Renal cortical epithelial cell (primary cell): ENCODE data around the gene ADCY3. TPM values are rescaled to one million over a fixed set of nuclear protein-coding genes. Genes with fewer than 3 reads are reported as not detected.

Source experiments
- DNase-seq: peaks from one replicate; pipeline ENCODE4 v3.0.0-alpha.2; 2011; ENCODE audit warnings: low read depth
- total RNA-seq: library from RNA; depleted of rRNA; stranded (reverse); fragments of >200 nt; gene quantifications from 2 replicates; pipeline ENCODE4 v1.2.3, GENCODE V29; 2014

ADCY3 gene
- total RNA-seq = 9.2 and 16.5 TPM in 2 replicates

DNA sequence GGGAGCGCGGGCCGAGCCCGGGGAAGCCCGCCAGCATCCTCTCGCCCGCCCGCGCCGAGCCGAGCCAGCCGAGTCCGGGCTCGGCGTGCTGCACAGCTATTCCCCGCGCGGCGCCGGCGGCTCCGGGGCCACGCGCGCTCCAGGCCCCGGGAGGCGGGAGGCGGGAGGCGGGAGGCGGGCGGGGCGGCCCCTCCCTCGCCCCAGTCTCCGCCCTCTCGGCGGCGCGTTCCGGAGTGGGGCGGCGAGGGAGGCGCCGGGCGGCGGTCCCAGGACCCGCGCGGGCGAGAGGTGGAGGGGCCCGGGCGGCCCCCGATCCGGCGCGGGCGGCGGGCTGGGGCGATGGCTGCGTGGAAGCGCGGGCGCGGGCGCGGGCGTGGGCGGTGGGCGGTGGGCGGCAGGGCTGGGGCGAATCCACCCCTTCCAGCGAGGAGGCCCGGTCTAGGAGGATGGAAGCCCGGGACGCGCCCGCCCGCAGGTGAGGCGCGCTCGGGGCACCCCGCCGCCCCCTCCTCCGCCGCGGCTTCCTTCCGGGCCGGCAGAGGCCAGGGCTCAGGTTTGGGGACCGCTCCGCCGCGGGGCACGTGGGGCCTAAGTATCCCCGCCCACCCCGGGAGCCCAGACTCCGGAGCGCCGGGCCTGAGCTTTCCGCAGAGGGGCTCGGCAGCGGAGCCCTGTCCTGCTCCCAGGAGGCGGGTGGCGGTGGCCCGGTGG, at the start of gene ADCY3:
Gene ADCY3, minus strand, starts transcription at position 140 of the 711 bp plus-strand sequence. CDS start 1,250 bp downstream, outside the sequence.
- DNase-seq = no peak

DNA sequence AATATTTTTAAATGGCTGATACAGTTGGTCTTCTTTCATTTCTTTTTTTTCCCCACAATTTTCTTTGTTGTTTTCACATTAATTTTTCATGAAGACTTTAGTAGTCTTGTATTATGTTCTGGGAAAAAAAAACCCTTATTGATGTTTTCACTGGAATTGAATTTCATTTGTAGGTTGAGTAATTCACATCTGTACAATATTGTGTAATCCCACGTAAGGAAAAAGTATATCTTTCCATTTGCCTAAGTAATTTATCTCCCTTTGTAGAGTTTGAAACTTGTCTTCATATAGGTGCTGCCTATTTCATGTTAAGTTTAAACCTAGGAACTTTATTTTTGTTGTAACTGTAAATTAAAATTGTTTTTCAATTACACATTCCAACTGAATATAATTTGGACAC, 49.7 kb upstream of the ADCY3 start:
- DNase-seq = no peak

DNA sequence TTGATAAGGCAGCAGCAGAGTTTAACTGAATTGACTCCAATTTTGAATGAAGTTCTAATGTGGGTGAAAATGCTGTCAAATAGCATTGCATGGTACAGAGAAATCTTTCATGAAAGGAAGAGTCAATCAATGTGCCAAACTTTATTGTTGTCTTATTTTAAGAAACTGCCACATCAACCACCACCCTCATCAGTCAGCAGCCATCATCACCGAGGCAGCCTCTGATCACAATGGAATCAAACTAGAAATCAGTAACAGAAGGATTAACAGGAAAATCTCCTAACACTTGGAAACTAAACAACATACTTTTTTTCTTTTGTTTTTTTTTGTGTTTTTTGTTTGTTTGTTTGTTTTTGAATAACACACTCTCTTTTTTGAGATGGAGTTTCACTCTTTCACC, 41.9 kb upstream of the ADCY3 start:
- DNase-seq = no peak

DNA sequence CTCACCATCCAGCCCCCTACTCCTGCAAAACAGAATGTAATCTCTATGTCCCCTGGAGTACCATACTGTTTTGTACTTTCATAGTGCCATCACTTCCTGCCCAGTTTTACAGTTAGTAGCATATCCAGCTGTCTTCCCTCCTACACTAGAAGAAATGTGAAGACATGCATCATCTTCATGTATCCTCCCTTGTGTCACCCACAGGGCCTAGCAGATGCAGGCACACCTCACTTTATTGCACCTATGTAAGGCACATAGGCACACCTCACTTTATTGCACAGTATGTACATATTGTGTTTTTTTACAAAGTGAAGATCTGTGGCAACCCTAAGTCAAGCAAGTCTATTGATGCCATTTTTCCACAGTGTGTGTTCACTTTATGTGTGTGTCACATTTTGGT, 39.7 kb upstream of the ADCY3 start:
- DNase-seq = no peak

DNA sequence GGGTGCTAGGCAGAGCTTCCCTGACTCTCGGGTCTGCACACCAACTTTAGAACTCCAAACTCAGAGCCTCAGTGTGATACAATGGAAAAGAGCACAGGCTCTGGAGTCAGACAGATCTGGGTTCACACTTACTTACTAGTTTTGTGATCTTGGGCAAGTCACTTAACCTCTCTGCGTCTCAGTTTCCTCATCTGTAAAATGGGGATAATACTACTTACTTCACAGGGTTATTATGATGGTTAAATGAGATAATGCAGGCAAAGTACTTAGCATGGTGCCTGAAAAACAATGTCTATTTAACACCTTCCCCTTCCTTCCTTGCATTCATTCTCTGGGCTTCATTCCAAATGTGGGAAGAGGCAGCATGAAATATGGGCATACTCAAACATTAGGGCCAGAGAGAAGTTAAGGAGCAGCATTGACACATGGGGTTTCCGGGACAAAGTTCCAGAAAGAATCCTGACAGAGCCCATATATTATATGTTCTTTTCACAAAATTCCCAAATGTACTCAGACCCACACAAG, 38.4 kb upstream of the ADCY3 start:
- no peak for DNase-seq

DNA sequence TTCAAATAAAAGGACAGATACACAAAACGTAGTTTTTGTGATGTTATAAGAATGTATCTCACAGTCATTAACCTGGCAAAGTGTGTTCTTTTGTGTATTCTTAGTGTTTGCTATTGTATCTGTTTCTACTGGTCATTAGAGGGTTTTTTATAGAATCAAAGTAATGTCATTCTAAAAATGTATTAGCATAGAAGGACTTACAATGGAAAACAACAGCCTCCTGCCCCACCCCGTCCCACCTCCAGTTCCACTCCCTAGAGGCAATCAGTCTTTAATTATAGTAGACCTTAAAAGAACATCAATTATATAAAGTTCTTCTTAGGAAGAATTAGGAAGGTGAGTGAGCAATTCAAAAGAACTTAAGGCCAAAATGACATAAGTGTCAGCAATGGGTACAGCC, 37.9 kb upstream of the ADCY3 start:
- DNase-seq = no peak

DNA sequence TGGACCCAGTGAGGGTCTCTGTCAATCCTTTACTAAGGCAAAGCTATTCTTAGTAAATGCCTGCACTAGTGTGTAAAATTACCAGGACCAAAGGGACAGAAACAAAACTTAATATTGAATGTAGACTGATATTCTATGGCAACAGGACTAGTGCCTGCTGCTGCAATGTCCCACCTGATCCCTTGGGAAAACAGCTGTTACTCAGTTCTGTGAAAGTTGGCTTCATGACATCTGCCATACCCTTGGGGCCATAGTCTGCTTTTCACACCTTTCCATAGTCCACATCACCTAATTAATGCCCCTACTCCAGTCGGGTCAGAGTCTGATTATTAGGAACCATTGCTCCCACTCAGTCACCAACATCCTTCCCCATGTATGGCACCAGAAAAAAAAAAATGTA, 37.2 kb upstream of the ADCY3 start:
- no peak for DNase-seq

DNA sequence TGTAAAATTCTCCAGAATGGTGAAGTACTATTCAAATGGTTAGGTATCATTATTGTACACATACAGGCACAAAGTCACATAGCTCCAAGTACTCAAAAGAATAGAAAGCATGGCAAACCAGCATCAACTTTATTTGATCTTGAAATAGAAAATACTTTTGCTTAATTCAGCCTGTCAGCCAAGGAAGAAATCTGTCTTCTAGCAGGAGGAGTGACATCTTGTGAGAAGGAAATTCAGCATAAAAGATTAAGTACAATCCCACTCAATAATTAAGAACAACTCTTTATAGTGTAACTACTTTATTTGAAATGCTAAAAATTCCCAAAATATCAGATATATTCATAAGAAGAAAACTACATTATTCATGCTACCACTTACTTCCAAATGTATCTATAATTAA, 35.9 kb upstream of the ADCY3 start:
- DNase-seq = no peak

DNA sequence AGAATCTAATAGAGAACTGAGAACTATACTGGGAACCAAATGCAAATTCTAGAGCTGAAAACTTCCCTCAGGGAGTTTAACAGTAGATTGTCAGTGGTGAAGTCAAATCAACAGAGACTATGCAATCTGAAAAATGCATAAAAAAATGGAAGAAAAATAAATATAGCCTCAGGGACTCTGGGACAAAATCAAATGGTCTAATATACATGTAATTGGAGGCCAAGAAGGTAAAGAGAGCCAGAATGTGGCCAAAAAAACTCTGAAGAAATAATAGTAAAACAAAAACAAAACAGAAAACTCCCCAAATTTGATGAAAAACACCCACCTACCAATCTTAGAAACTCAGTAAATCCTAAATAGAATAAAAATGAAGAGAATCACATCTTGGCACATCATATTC, 35.2 kb upstream of the ADCY3 start:
- no peak for DNase-seq

DNA sequence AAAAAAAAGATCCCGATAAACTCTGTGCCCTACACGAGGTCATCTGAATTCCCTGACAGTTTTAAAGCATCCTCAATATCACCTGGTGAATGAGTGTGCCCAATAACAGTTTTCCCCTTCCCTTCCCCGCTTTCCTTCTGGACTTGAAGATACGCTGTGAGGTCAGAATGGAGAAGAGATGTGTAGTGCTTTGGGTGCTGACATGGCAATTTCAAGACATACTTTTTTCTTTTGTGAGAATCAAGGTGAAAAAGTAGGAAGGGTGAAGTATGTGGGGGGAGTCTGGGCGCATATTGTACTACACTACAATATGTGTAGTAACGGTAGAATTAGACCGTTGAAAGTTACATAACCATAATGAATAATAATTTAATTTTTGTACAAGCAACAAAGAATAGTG, 30.1 kb upstream of the ADCY3 start:
- no peak for DNase-seq

DNA sequence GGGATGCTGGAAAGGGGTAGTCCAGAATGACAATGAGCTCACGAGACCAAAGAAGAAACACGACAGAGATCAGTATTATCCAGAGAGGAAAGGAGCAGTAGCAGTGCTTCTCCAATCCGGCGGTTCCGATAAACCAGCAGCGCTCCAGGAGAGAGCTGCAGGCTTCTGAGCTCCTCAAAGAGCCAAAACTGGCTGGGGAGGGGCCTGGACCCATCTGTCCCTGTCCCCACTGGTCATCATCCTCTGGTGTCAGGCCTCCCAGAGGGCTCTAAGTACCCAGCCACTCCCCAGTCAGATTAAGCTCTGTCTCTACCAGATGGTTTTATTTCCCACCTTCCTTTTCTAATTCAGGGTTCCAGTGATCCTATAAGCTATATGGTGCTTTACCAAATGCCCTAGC, 28.5 kb upstream of the ADCY3 start:
- DNase-seq = no peak

DNA sequence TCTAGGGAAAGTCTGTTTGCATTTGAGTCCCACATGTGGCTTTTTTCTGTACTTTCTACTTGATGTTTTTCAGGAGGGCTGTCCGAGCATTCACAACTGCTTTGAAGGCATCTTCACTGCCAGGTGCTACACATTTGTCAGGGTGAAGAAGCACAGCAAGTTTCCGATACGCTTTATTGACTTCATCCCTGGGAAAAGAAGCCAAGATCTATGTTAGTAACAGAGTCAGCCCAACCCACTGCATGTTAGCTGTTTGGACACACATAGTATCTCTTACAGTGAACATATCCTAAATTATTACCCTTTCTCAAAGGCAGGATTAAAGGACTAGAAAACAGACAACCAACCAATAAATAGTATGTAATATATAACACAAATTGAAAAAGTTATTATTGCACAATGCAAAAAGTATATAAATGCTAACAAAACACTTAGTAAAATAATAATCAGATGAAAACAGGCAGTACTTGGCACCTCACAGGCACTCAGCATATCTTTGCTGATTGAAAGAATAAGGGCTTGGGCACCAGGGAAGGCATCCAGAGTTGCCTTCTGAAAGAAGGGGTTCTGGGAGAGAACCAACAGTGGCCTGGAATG, 27.6 kb upstream of the ADCY3 start:
- DNase-seq = no peak

DNA sequence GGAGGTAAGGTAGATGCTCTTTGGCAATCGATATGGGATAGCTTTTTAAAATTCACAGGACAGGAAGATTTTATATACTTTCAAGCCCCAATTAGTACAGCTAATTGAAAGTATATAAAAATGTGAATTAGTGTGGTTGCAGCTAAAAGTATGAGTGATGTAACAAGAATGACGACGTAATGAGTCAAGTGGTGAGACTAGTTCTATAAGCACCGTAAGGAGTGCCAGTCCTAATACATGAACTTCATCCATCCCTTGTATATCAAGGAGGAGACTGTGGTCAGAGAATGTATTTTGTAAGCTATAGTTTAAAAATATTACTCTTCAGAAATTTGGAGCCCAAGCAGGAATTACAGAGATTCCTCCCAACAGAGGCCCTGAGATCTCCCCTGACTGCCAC, 25.9 kb upstream of the ADCY3 start:
- DNase-seq = no peak

DNA sequence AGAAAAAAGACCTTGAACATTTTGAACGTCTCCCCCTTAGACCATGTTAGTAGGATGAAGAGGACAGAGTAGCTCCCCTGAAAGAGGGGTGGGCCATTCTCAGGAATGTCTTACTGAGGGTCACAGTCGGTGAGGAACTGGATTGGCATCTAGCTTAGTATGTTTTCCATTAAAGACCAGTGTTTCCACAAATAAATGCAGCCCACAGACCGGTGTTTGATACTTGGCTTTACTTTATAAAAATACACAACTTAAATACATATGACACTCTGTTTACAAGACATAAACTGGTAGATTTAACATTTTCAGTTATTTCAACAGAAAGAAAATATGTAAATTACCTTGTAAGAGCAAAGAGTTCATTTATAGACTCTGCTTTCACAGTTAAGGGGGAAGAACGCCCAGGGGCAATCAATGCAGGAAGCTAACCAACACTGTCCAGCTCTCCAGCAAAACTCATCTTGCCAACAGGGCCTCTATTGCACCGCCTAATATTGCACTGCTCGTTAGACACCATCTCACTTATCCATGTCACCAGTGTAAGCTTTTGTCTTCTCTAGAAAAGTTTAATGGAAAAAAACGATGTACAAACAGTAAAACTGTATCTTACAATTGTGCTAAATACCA, 23.5 kb upstream of the ADCY3 start:
- DNase-seq = no peak

DNA sequence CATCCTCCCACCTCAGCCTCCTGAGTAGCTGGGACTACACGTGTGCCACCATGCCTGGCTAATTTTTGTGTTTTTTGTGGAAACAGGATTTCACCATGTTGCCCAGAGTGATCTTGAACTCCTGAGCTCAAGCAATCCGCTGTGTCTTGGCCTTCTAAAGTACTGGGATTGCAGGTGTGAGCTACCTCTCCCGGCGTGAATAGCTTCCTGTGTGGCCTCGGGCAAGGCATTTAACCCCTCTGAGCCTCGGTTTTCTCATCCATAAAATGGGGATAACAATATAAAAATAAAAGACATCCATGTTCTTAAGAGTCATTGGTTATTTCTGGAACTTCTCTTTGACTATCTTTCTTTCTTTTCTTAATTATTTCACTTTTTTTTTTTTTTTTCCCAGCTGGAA, 19.3 kb upstream of the ADCY3 start:
- DNase-seq = no peak

DNA sequence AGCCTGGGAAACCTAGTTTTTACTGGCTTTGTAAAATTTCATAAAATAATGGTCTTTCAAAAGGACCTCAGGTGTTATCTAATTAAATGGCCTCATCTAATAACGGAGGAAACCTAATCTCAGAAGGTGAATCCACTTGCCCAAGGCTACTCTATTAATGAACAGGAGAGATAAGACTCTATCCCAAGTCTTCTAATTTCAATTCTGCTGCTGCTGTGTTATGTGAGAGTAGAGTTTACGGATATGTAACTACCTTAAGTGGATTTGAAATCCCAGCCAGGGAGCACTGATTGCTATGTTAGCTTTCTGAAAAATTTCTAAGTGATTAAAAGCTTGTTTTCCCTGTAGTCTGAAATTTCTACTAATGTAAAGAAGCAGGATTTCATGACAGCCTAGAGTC, 17.2 kb upstream of the ADCY3 start:
- DNase-seq = no peak

DNA sequence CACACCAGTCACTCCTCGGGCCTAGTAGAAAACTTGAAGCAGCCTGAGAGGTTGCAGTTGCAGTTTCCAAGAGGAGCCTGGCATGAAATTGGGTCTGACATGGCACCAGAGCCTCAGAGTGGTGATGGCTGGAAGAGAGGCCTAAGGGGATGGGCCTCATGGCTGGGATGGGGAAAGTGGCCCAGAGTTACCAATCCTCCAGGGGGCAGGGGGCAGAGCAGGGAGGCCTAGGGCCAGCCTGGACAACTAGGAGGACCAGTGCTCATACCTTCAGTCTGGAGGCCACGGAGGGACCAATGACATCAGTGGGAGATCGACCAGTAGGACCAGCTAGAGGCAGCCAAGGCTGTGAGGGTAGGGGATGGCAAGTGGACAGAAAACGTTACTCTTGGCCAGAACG, 15.1 kb upstream of the ADCY3 start:
- DNase-seq = no peak

DNA sequence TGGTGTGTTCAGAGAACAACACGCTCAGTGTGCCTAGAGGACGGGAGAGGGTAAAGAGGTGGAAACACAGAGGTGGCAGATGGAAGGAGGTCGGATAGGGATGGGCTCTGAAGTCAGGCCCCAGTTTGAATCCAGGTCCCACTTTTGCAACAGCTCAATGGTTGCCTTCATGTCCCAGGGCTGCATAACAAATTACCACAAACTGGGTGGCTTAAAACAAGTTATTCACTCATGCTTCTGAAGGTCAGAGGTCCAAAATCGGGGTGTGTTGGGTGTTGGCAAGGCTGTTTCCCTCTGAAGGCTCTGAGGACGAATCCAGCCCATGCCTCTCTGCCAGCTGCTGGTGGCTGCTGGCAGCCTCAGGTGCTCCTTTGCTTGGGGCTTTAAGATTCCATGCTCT, 12.7 kb upstream of the ADCY3 start:
- no peak for DNase-seq

DNA sequence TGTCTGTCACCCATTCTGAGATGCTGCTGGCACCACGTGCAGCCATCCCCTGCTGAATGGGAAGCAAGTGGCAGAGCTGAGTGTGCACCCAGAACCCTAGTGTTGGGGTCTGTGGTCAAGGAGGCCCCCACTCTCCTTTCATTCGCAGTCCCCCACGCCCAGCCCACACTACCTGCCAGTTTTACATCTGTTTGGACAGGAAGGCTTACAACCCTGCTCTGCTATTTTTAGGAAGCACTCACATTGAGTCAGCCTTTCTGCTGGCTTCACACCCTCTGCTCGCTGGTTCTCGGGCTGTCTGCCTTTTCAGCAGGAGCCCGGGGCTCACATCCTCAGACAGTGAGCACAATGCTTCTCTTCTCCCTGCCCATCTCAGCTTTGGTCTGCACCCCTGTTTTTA, 10.7 kb upstream of the ADCY3 start:
- DNase-seq = no peak

DNA sequence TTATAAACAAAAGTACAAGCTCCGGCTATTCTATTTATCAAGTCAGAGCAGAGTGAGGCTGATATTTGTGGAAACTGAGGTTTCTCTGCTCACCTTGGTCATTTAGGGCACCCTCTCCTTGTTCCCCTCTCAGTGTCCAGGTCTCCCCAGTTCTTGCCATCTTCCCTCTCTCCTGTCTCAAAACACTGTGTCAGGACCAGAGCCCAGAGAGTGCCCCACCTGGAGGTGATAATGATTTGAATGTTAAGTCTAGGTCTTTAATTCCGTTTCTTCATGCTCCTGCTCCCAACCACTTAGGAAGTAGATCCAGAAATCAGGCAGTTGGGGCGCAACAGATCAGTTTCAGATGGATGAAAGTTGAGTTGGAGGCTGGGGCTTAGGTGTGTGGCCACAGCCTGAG, 9.2 kb upstream of the ADCY3 start:
- DNase-seq = no peak

DNA sequence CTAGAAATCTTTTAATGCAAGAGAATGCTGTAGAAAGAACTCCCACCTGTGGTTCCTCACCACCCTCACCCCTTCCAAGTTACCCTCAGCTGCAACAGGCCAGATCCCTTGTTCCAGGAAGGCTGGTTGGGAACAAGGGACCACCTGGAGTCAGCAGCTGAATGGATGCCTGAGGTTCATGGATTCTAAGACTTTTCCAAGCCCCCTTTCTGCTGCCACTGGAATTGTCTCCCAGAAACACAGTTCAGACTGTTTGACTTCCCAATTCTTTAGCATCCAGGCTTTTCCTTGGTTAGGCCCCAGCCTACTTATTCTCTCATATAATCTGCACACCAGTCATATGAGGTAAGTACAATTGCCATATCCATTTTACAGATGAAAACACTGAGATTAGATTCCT, 8.0 kb upstream of the ADCY3 start:
- DNase-seq = no peak

DNA sequence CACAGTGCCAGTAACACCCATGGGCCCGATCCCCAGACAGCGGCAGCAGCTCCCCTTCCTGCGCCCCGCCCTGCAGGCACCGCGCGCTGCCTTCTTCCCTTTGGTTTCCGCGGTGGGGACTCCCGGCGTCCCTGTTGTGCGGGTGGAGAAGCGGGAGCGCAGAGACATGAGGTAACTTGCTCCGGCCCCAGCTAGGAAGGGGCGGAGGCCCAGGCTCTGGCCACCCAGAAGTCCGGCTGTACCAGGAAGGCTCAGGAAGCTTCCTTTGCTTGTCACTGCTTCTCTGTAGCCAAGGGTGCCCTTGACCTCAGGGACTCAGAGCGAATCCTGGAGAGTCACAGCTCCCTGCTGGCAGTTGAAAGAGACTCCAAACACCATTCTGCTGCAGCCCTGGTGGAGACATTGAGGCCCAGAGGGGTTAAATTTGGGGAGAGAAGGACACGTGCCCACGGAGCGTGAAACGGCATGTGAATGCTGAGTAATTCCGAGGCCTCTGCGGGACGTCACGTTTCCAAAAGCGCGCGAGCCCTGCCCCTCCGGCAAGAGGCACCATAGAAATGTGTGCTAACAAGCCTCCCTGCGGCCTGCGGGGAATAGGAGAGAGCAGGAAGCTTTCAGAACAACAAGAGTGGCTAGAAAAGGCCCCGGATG, 6.7 kb upstream of the ADCY3 start:
- no peak for DNase-seq

DNA sequence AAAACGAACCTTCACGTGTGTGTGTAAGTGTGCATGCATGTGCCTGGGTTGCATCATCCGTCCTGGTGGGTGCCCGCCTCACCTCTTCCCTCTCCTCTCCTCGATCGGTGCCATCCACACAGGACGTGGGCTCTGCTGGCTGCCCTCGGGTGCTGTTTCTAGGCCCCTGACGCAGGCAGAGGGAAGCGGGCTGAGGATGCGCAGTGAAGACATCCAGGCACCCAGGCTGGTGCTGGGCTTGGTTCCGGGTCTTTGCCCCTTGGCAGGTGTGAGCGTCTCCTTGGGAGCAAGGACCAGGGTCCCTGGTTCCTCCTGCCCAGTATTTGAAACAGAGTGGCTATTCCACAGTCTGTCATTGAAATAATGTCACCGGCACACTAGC, 6.2 kb upstream of the ADCY3 start:
- DNase-seq = no peak
